Fibroblast of lung (primary cell): ENCODE results near the gene SENP1. TPM values are rescaled to one million over a fixed set of nuclear protein-coding genes. Genes with fewer than 3 reads are reported as not detected.

Experiments used
- DNase-seq, 2 donors: peaks; one replicate each; pipeline versions ENCODE4 v3.0.0 to v3.0.0-alpha.2; 2010; ENCODE audit warnings: low read depth in 2 of 2
- H2AFZ ChIP-seq: 2 replicates; pipeline ENCODE4 v1.5.1; 2012; ENCODE audit warnings: low read length, control low read depth, inconsistent platforms
- H3K27ac ChIP-seq: 2 replicates; pipeline ENCODE4 v1.5.1; 2011; ENCODE audit warnings: low read length, control low read depth; ENCODE audit not compliant: insufficient read depth
- H3K27me3 ChIP-seq: 2 replicates; pipeline ENCODE4 v1.5.1; 2011; ENCODE audit warnings: mild to moderate bottlenecking, low read length; ENCODE audit not compliant: control insufficient read depth, insufficient read depth
- H3K36me3 ChIP-seq: 2 replicates; pipeline ENCODE4 v1.5.1; 2011; ENCODE audit warnings: low read length; ENCODE audit not compliant: control insufficient read depth, insufficient read depth
- H3K4me1 ChIP-seq: 2 replicates; pipeline ENCODE4 v1.5.1; 2011; ENCODE audit warnings: low read length; ENCODE audit not compliant: control insufficient read depth, insufficient read depth; ENCODE audit errors: extremely low read depth
- H3K4me2 ChIP-seq: 2 replicates; pipeline ENCODE4 v1.5.1; 2011; ENCODE audit warnings: low read length, control low read depth; ENCODE audit not compliant: insufficient read depth; ENCODE audit errors: extremely low read depth
- H3K4me3 ChIP-seq, 4 experiments: fragments of 200-600 bp in 1 of 4; sonication (generic) in 1 of 4; replicated peaks in 1 of 4; 2 replicates each; pipeline ENCODE4 v1.5.1; 2011 to 2016; ENCODE audit warnings: low read length in 4 of 4, low read depth in 3 of 4, mild to moderate bottlenecking in 3 of 4, control low read depth in 2 of 4, inconsistent platforms in 1 of 4, mixed read lengths in 1 of 4; ENCODE audit not compliant: insufficient read depth in 1 of 4; ENCODE audit errors: control extremely low read depth in 1 of 4
- H3K79me2 ChIP-seq: 2 replicates; pipeline ENCODE4 v1.5.1; 2012; ENCODE audit warnings: mild to moderate bottlenecking, low read length, inconsistent platforms; ENCODE audit not compliant: control insufficient read depth, insufficient read depth
- H3K9ac ChIP-seq: 2 replicates; pipeline ENCODE4 v1.5.1; 2011; ENCODE audit warnings: mild to moderate bottlenecking, low read length, control low read depth; ENCODE audit not compliant: insufficient read depth
- H3K9me3 ChIP-seq: 2 replicates; pipeline ENCODE4 v1.5.1; 2012; ENCODE audit warnings: low read depth, low read length; ENCODE audit not compliant: control insufficient read depth, insufficient read depth
- H4K20me1 ChIP-seq: 2 replicates; pipeline ENCODE4 v1.5.1; 2011; ENCODE audit warnings: low read length; ENCODE audit not compliant: control insufficient read depth, insufficient read depth; ENCODE audit errors: extremely low read depth
- CTCF ChIP-seq, 2 donors: IDR thresholded peaks in 1 of 2; conservative IDR thresholded peaks in 1 of 2; 1 replicate in 1 of 2; 2 replicates in 1 of 2; pipeline ENCODE4 v1.5.1; 2011 to 2012; ENCODE audit warnings: low read length in 2 of 2, control low read depth in 1 of 2, inconsistent platforms in 1 of 2, low read depth in 1 of 2, mild to moderate bottlenecking in 1 of 2
- EZH2 ChIP-seq: IDR thresholded peaks from 2 replicates; pipeline ENCODE4 v1.5.1; 2012; ENCODE audit warnings: low read length, control low read depth, mild to moderate bottlenecking; ENCODE audit errors: missing control alignments
- polyA plus RNA-seq, 2 donors: library from polyadenylated mRNA; depleted of rRNA in 1 of 2; stranded (reverse) in 1 of 2; unstranded in 1 of 2; fragments of >200 nt; gene quantifications; 2 replicates each; pipeline ENCODE4 v1.2.1, GENCODE V29; 2011 to 2012; ENCODE audit warnings: missing spikeins in 1 of 2
- total RNA-seq: library from RNA; depleted of rRNA; stranded (reverse); fragments of >200 nt; gene quantifications from 2 replicates; pipeline ENCODE4 v1.2.1, GENCODE V29; 2014

The SENP1 gene
- total and polyA plus RNA-seq, 2 donors (not counting 1 experiment from before 2014, with no cell fraction given) = 14.7 to 17.9 TPM

GRCh38 chr12:48143898-48144297 lies 38.0 kb upstream of the SENP1 start:
- Histone ChIP-seq H3K27me3 (no peaks in the 10 kb centered on the region), H3K79me2 (no peaks in the 10 kb centered on the region), H3K36me3 (peaks cover 17% of the 10 kb centered on the region), H3K4me2 (no peak overlapping the region), H3K9ac (no peak overlapping the region), H3K9me3 (no peaks in the 10 kb centered on the region), H2AFZ (no peak overlapping the region), H4K20me1 (no peaks in the 10 kb centered on the region), H3K4me1 (no peaks in the 10 kb centered on the region), H3K4me3 (no peak overlapping the region), H3K27ac (no peak overlapping the region)
- TF ChIP-seq EZH2 = no peak
- no peak for TF ChIP-seq CTCF (conservative IDR thresholded peaks at IDR 0.05 in 1 of 2, IDR thresholded peaks at IDR 0.05 in 1 of 2; ENCODE audit: low read depth in 1 of 2, low read length in 2 of 2)
- DNase-seq = no peak

- TF ChIP-seq EZH2 (no peak), CTCF (conservative IDR thresholded peaks at IDR 0.05 in 1 of 2, IDR thresholded peaks at IDR 0.05 in 1 of 2; ENCODE audit: low read depth in 1 of 2, low read length in 2 of 2) (no peak)
- Histone ChIP-seq H4K20me1 (no peaks in the 10 kb centered on the region), H3K4me1 (no peaks in the 10 kb centered on the region), H3K27ac (no peak overlapping the region), H3K9me3 (no peaks in the 10 kb centered on the region), H3K79me2 (no peaks in the 10 kb centered on the region), H3K36me3 (peaks cover 16% of the 10 kb centered on the region), H3K4me2 (no peak overlapping the region), H3K9ac (no peak overlapping the region), H2AFZ (no peak overlapping the region), H3K4me3 (no peak overlapping the region), H3K27me3 (no peaks in the 10 kb centered on the region)
- DNase-seq = no peak
These were observed 37.2 kb upstream of the SENP1 start for GRCh38 chr12:48142818-48143674.

- H3K27ac ChIP-seq = no peak overlapping the region
- TF ChIP-seq CTCF (conservative IDR thresholded peaks at IDR 0.05 in 1 of 2, IDR thresholded peaks at IDR 0.05 in 1 of 2; ENCODE audit: low read depth in 1 of 2, low read length in 2 of 2) = no peak
- no peak for TF ChIP-seq EZH2
- H3K9ac ChIP-seq = no peak overlapping the region
- H3K9me3 ChIP-seq = no peaks in the 10 kb centered on the region
- H3K4me1 ChIP-seq = no peaks in the 10 kb centered on the region
- no peak overlapping the region for H2AFZ ChIP-seq
- DNase-seq = no peak
- no peaks in the 10 kb centered on the region for H3K79me2 ChIP-seq
- peaks cover 19% of the 10 kb centered on the region for H3K36me3 ChIP-seq
- H3K4me2 ChIP-seq = no peak overlapping the region
- no peaks in the 10 kb centered on the region for H4K20me1 ChIP-seq
- H3K27me3 ChIP-seq = no peaks in the 10 kb centered on the region
- no peak overlapping the region for H3K4me3 ChIP-seq
These were observed 29.1 kb upstream of the SENP1 start for GRCh38 chr12:48135027-48135426.
